ENCODE results near the gene LRRC4C.
"Not testable (repeated sequence)": the region's sequence is repeated elsewhere in the genome, so short reads cannot be mapped to it uniquely, and the experiment has no call there.

LRRC4C gene

GRCh38 chr11:41003339-41004282, 455.8 kb downstream of the LRRC4C start:
- no peak for DNase-seq
- TF ChIP-seq POLR2A (IDR thresholded peaks at IDR 0.05; ENCODE audit: low read length): no peak
- no peak for TF ChIP-seq GATA1 (IDR thresholded peaks at IDR 0.05; ENCODE audit: low read depth, low read length)

GRCh38 chr11:40998920-40999319, 460.5 kb downstream of the LRRC4C start:
- DNase-seq: no peak
- TF ChIP-seq GATA1 (IDR thresholded peaks at IDR 0.05; ENCODE audit: low read depth, low read length) (no peak), POLR2A (IDR thresholded peaks at IDR 0.05; ENCODE audit: low read length) (no peak)

GRCh38 chr11:40987776-40988435, 471.5 kb downstream of the LRRC4C start:
- no peak for DNase-seq
- no peak for TF ChIP-seq POLR2A (IDR thresholded peaks at IDR 0.05; ENCODE audit: low read length)
- no peak for TF ChIP-seq GATA1 (IDR thresholded peaks at IDR 0.05; ENCODE audit: low read depth, low read length)

GRCh38 chr11:40986320-40986719, 473.1 kb downstream of the LRRC4C start:
- no peak for DNase-seq
- TF ChIP-seq POLR2A (IDR thresholded peaks at IDR 0.05; ENCODE audit: low read length) (no peak), GATA1 (IDR thresholded peaks at IDR 0.05; ENCODE audit: low read depth, low read length) (no peak)

- no peak for DNase-seq
- no peak for TF ChIP-seq GATA1 (IDR thresholded peaks at IDR 0.05; ENCODE audit: low read depth, low read length)
- TF ChIP-seq POLR2A (IDR thresholded peaks at IDR 0.05; ENCODE audit: low read length): no peak
These were observed 484.4 kb downstream of the LRRC4C start for GRCh38 chr11:40975076-40975475.

GRCh38 chr11:40974186-40974795, 485.2 kb downstream of the LRRC4C start:
- TF ChIP-seq GATA1 (IDR thresholded peaks at IDR 0.05; ENCODE audit: low read depth, low read length) (no peak), POLR2A (IDR thresholded peaks at IDR 0.05; ENCODE audit: low read length) (no peak)
- DNase-seq: no peak

- TF ChIP-seq POLR2A (IDR thresholded peaks at IDR 0.05; ENCODE audit: low read length) (no peak), GATA1 (IDR thresholded peaks at IDR 0.05; ENCODE audit: low read depth, low read length) (no peak)
- DNase-seq: no peak
These were observed 500.7 kb downstream of the LRRC4C start for GRCh38 chr11:40958707-40959106.

GRCh38 chr11:40952479-40952878, 507.0 kb downstream of the LRRC4C start:
- DNase-seq: no peak
- no peak for TF ChIP-seq GATA1 (IDR thresholded peaks at IDR 0.05; ENCODE audit: low read depth, low read length)
- TF ChIP-seq POLR2A (IDR thresholded peaks at IDR 0.05; ENCODE audit: low read length): no peak

- no peak for DNase-seq
- TF ChIP-seq POLR2A (IDR thresholded peaks at IDR 0.05; ENCODE audit: low read length) (no peak), GATA1 (IDR thresholded peaks at IDR 0.05; ENCODE audit: low read depth, low read length) (no peak)
These were observed 521.5 kb downstream of the LRRC4C start for GRCh38 chr11:40938002-40938401.

- no peak for DNase-seq
- TF ChIP-seq POLR2A (IDR thresholded peaks at IDR 0.05; ENCODE audit: low read length) (no peak), GATA1 (IDR thresholded peaks at IDR 0.05; ENCODE audit: low read depth, low read length) (no peak)
These were observed 534.5 kb downstream of the LRRC4C start for GRCh38 chr11:40924915-40925314.

GRCh38 chr11:40921246-40921645, 538.2 kb downstream of the LRRC4C start:
- TF ChIP-seq POLR2A (IDR thresholded peaks at IDR 0.05; ENCODE audit: low read length) (no peak), GATA1 (IDR thresholded peaks at IDR 0.05; ENCODE audit: low read depth, low read length) (no peak)

GRCh38 chr11:40910774-40911173, 548.7 kb downstream of the LRRC4C start:
- DNase-seq: not testable (repeated sequence)

More at GRCh38 chr11:40921246-40921645, 538.2 kb downstream of the LRRC4C start:
- no peak for DNase-seq

- no peak for DNase-seq
- no peak for TF ChIP-seq GATA1 (IDR thresholded peaks at IDR 0.05; ENCODE audit: low read depth, low read length)
- no peak for TF ChIP-seq POLR2A (IDR thresholded peaks at IDR 0.05; ENCODE audit: low read length)
These were observed 565.0 kb downstream of the LRRC4C start for GRCh38 chr11:40894501-40894900.

- TF ChIP-seq GATA1 (IDR thresholded peaks at IDR 0.05; ENCODE audit: low read depth, low read length) (no peak), POLR2A (IDR thresholded peaks at IDR 0.05; ENCODE audit: low read length) (no peak)
- no peak for DNase-seq
These were observed 574.0 kb downstream of the LRRC4C start for GRCh38 chr11:40885250-40885954.
